GM23338 (cell line): ENCODE results near the gene DLG2. TPM values are rescaled to one million over a fixed set of nuclear protein-coding genes. Genes with fewer than 3 reads are reported as not detected.

ENCODE experiments used
- ATAC-seq: fragments of 200-7000 bp; cut with Tn5 transposase; 3 replicates; pipeline ENCODE4 v1.9.1; 2020
- DNase-seq: peaks from one replicate; pipeline ENCODE4 v3.0.0-alpha.2; 2015; ENCODE audit warnings: low spot score
- H2AFZ ChIP-seq: fragments of 200-600 bp; sonication (generic); 2 replicates; pipeline ENCODE4 v1.8.0; 2016; ENCODE audit warnings: antibody characterized with exemption, mild to moderate bottlenecking, moderate library complexity
- H3F3A ChIP-seq: fragments of 200-600 bp; sonication (generic); replicated peaks from 2 replicates; pipeline ENCODE4 v1.8.0; 2017; ENCODE audit warnings: antibody characterized with exemption, mixed run types, low read depth
- H3K27ac ChIP-seq: fragments of 200-600 bp; sonication (generic); 2 replicates; pipeline ENCODE4 v1.6.1; 2016; ENCODE audit warnings: low read depth
- H3K27me3 ChIP-seq: fragments of 200-600 bp; sonication (generic); 2 replicates; pipeline ENCODE4 v1.8.0; 2016; ENCODE audit warnings: mild to moderate bottlenecking, mixed run types, moderate library complexity; ENCODE audit not compliant: insufficient read depth
- H3K36me3 ChIP-seq: fragments of 200-600 bp; sonication (generic); 2 replicates; pipeline ENCODE4 v1.8.0; 2016; ENCODE audit warnings: mild to moderate bottlenecking; ENCODE audit not compliant: insufficient read depth
- H3K4me1 ChIP-seq: fragments of 200-600 bp; sonication (generic); 2 replicates; pipeline ENCODE4 v1.8.0; 2016; ENCODE audit warnings: mild to moderate bottlenecking, moderate library complexity; ENCODE audit not compliant: insufficient read depth
- H3K4me2 ChIP-seq: fragments of 200-600 bp; sonication (generic); 2 replicates; pipeline ENCODE4 v1.7.1; 2017; ENCODE audit warnings: mixed run types
- H3K4me3 ChIP-seq: fragments of 200-600 bp; sonication (generic); 2 replicates; pipeline ENCODE4 v1.6.1; 2016; ENCODE audit warnings: mixed run types
- H3K79me2 ChIP-seq: fragments of 200-600 bp; sonication (generic); replicated peaks from 2 replicates; pipeline ENCODE4 v1.8.0; 2017; ENCODE audit warnings: mild to moderate bottlenecking; ENCODE audit not compliant: insufficient read depth
- H3K9me2 ChIP-seq: fragments of 200-600 bp; sonication (generic); 2 replicates; pipeline ENCODE4 v1.8.0; 2017; ENCODE audit not compliant: insufficient read depth
- H4K20me1 ChIP-seq: fragments of 200-600 bp; sonication (generic); replicated peaks from 2 replicates; pipeline ENCODE4 v1.8.0; 2017; ENCODE audit warnings: mild to moderate bottlenecking; ENCODE audit not compliant: insufficient read depth
- H3K27ac Mint-ChIP-seq: 2 replicates; pipeline ENCODE4 v1.8.0; 2020; ENCODE audit warnings: inconsistent platforms, mild to moderate bottlenecking, moderate library complexity, mixed read lengths
- H3K27me3 Mint-ChIP-seq: 3 replicates; pipeline ENCODE4 v1.8.0; 2022; ENCODE audit warnings: low read depth, mild to moderate bottlenecking, moderate library complexity, mixed read lengths, inconsistent platforms; ENCODE audit not compliant: insufficient read depth, poor library complexity
- H3K36me3 Mint-ChIP-seq: 3 replicates; pipeline ENCODE4 v1.8.0; 2021; ENCODE audit warnings: low read depth, mild to moderate bottlenecking, inconsistent platforms, moderate library complexity, mixed read lengths
- H3K4me1 Mint-ChIP-seq: 3 replicates; pipeline ENCODE4 v1.8.0; 2020; ENCODE audit warnings: mild to moderate bottlenecking, inconsistent platforms, mixed read lengths
- H3K4me3 Mint-ChIP-seq: 3 replicates; pipeline ENCODE4 v1.8.0; 2021; ENCODE audit warnings: moderate library complexity, mild to moderate bottlenecking, inconsistent platforms, mixed read lengths
- H3K9me3 Mint-ChIP-seq: 3 replicates; pipeline ENCODE4 v1.8.0; 2020; ENCODE audit warnings: moderate library complexity, mild to moderate bottlenecking, inconsistent platforms, mixed read lengths
- CREB1 ChIP-seq: fragments of 250-450 bp; sonication (Bioruptor Pico); IDR thresholded peaks from 2 replicates; pipeline ENCODE4 v1.5.0; 2020; ENCODE audit warnings: low read depth, mild to moderate bottlenecking, moderate library complexity
- EZH2phosphoT487 ChIP-seq: fragments of 200-600 bp; sonication (generic); IDR thresholded peaks from one replicate; pipeline ENCODE4 v1.8.1; 2018; ENCODE audit warnings: antibody characterized with exemption; ENCODE audit not compliant: unreplicated experiment
- JUNB ChIP-seq: IDR thresholded peaks from one replicate; pipeline ENCODE4 v1.6.1; 2016; ENCODE audit warnings: antibody characterized with exemption; ENCODE audit not compliant: unreplicated experiment
- POLR2AphosphoS5 ChIP-seq: IDR thresholded peaks from 2 replicates; pipeline ENCODE4 v1.6.1; 2016; ENCODE audit warnings: antibody characterized with exemption, low read depth
- STAT1 ChIP-seq: IDR thresholded peaks from one replicate; pipeline ENCODE4 v1.6.1; 2016; ENCODE audit warnings: antibody characterized with exemption; ENCODE audit not compliant: unreplicated experiment
- ZNF114 ChIP-seq: fragments of 250-450 bp; sonication (Bioruptor Pico); IDR thresholded peaks from 2 replicates; pipeline ENCODE4 v1.5.0; 2020; ENCODE audit warnings: mild to moderate bottlenecking, moderate library complexity
- ZNF331 ChIP-seq: fragments of 250-450 bp; sonication (Bioruptor Pico); IDR thresholded peaks from 2 replicates; pipeline ENCODE4 v1.5.0; 2020; ENCODE audit warnings: low read depth, mild to moderate bottlenecking, moderate library complexity
- polyA plus RNA-seq: library from polyadenylated mRNA; unstranded; fragments of >200 nt; fragmentation: Nextera tagmentation; extraction: Ambion mirVana; gene quantifications from 2 replicates; pipeline ENCODE4 v1.2.1, GENCODE V29; 2016
- total RNA-seq: library from RNA; depleted of rRNA; stranded (reverse); fragments of >200 nt; shearing (Covaris generic); gene quantifications from 2 replicates; pipeline ENCODE4 v1.2.3, GENCODE V29; 2014
- TF ChIP-seq, protein P1 (sequence below): IDR thresholded peaks from one replicate; pipeline ENCODE4 v1.6.1; 2018; ENCODE audit warnings: antibody characterized with exemption; ENCODE audit not compliant: unreplicated experiment
- TF ChIP-seq, protein P2 (sequence below), 2 experiments: fragments of 200-600 bp in 1 of 2; sonication (generic) in 1 of 2; conservative IDR thresholded peaks; 2 replicates each; pipeline versions ENCODE4 v1.5.1 to v1.6.1; 2016 to 2017; ENCODE audit warnings: antibody characterized with exemption in 2 of 2, low read depth in 2 of 2, mild to moderate bottlenecking in 2 of 2, moderate library complexity in 1 of 2
- TF ChIP-seq, protein P3 (sequence below): fragments of 250-450 bp; sonication (Bioruptor Pico); IDR thresholded peaks from 2 replicates; pipeline ENCODE4 v1.5.0; 2020; ENCODE audit warnings: mild to moderate bottlenecking, moderate library complexity
- TF ChIP-seq, protein P4 (sequence below): IDR thresholded peaks from 2 replicates; pipeline ENCODE4 v1.6.1; 2016; ENCODE audit warnings: antibody characterized with exemption

DLG2 gene
- total and polyA plus RNA-seq, 2 experiments from 2014 or later: 19.8 to 21.5 TPM

DNA sequence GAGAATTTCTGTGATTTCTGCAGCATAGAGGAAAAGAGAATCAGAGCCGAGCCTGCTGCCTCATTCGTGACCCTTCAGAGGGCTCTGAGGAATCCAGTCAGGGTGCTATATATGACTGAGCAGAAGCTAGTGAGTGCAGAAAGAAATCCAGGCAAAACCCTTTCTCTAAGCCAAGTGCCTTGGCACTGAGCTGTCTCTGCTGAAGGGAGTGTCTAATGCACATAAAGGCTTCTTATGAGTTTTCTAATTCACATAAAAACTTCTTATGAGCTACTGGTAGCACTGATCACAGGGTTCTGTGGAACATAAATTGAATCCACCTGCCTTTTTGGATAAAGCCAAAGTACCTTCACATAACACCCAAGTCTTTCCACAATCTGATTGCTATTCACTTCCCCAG lies 1555.3 kb downstream of the DLG2 start (continued):
- TF ChIP-seq, protein P1, sequence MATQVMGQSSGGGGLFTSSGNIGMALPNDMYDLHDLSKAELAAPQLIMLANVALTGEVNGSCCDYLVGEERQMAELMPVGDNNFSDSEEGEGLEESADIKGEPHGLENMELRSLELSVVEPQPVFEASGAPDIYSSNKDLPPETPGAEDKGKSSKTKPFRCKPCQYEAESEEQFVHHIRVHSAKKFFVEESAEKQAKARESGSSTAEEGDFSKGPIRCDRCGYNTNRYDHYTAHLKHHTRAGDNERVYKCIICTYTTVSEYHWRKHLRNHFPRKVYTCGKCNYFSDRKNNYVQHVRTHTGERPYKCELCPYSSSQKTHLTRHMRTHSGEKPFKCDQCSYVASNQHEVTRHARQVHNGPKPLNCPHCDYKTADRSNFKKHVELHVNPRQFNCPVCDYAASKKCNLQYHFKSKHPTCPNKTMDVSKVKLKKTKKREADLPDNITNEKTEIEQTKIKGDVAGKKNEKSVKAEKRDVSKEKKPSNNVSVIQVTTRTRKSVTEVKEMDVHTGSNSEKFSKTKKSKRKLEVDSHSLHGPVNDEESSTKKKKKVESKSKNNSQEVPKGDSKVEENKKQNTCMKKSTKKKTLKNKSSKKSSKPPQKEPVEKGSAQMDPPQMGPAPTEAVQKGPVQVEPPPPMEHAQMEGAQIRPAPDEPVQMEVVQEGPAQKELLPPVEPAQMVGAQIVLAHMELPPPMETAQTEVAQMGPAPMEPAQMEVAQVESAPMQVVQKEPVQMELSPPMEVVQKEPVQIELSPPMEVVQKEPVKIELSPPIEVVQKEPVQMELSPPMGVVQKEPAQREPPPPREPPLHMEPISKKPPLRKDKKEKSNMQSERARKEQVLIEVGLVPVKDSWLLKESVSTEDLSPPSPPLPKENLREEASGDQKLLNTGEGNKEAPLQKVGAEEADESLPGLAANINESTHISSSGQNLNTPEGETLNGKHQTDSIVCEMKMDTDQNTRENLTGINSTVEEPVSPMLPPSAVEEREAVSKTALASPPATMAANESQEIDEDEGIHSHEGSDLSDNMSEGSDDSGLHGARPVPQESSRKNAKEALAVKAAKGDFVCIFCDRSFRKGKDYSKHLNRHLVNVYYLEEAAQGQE: no peak
- TF ChIP-seq EZH2phosphoT487 (no peak), STAT1 (no peak), JUNB (no peak), CREB1 (CRISPR knock-in tag) (no peak), POLR2AphosphoS5 (no peak)
- TF ChIP-seq, protein P2, sequence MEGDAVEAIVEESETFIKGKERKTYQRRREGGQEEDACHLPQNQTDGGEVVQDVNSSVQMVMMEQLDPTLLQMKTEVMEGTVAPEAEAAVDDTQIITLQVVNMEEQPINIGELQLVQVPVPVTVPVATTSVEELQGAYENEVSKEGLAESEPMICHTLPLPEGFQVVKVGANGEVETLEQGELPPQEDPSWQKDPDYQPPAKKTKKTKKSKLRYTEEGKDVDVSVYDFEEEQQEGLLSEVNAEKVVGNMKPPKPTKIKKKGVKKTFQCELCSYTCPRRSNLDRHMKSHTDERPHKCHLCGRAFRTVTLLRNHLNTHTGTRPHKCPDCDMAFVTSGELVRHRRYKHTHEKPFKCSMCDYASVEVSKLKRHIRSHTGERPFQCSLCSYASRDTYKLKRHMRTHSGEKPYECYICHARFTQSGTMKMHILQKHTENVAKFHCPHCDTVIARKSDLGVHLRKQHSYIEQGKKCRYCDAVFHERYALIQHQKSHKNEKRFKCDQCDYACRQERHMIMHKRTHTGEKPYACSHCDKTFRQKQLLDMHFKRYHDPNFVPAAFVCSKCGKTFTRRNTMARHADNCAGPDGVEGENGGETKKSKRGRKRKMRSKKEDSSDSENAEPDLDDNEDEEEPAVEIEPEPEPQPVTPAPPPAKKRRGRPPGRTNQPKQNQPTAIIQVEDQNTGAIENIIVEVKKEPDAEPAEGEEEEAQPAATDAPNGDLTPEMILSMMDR (conservative IDR thresholded peaks at IDR 0.05; ENCODE audit: low read depth in 2 of 2): no peak

DNA sequence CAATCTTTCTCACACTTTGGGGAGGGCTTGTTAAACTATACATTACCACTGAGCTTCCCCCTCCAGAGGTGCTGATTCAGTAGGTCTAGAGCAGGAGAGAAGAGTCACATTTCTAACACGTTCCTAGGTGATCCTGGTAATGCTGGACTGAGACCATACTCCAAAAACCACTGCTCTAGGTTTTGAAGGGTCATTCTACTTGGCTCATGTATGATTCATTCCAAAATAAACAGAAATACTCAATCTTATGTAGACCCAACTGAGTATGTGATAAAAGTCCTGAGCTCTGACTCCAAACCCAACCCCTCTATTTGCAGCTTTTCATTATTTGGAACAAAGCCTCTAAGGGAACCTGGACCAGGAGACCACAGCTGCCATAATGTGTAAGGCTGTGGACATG lies 1558.1 kb downstream of the DLG2 start:
- no peaks in the 10 kb centered on the region for H3F3A ChIP-seq
- no peak overlapping the region for H2AFZ ChIP-seq
- Mint-ChIP-seq H3K27me3 (no peaks in the 10 kb centered on the region), H3K4me3 (no peak overlapping the region), H3K36me3 (no peaks in the 10 kb centered on the region), H3K27ac (no peak overlapping the region), H3K9me3 (no peaks in the 10 kb centered on the region), H3K4me1 (no peaks in the 10 kb centered on the region)
- ATAC-seq (no peak), DNase-seq (no peak)
- H3K27me3 ChIP-seq: no peaks in the 10 kb centered on the region
- no peak overlapping the region for H3K27ac ChIP-seq
- no peaks in the 10 kb centered on the region for H4K20me1 ChIP-seq
- no peaks in the 10 kb centered on the region for H3K4me1 ChIP-seq
- no peaks in the 10 kb centered on the region for H3K36me3 ChIP-seq
- H3K4me2 ChIP-seq: no peak overlapping the region
- no peaks in the 10 kb centered on the region for H3K79me2 ChIP-seq
- H3K4me3 ChIP-seq: no peak overlapping the region
- no peaks in the 10 kb centered on the region for H3K9me2 ChIP-seq
- TF ChIP-seq, protein P3, sequence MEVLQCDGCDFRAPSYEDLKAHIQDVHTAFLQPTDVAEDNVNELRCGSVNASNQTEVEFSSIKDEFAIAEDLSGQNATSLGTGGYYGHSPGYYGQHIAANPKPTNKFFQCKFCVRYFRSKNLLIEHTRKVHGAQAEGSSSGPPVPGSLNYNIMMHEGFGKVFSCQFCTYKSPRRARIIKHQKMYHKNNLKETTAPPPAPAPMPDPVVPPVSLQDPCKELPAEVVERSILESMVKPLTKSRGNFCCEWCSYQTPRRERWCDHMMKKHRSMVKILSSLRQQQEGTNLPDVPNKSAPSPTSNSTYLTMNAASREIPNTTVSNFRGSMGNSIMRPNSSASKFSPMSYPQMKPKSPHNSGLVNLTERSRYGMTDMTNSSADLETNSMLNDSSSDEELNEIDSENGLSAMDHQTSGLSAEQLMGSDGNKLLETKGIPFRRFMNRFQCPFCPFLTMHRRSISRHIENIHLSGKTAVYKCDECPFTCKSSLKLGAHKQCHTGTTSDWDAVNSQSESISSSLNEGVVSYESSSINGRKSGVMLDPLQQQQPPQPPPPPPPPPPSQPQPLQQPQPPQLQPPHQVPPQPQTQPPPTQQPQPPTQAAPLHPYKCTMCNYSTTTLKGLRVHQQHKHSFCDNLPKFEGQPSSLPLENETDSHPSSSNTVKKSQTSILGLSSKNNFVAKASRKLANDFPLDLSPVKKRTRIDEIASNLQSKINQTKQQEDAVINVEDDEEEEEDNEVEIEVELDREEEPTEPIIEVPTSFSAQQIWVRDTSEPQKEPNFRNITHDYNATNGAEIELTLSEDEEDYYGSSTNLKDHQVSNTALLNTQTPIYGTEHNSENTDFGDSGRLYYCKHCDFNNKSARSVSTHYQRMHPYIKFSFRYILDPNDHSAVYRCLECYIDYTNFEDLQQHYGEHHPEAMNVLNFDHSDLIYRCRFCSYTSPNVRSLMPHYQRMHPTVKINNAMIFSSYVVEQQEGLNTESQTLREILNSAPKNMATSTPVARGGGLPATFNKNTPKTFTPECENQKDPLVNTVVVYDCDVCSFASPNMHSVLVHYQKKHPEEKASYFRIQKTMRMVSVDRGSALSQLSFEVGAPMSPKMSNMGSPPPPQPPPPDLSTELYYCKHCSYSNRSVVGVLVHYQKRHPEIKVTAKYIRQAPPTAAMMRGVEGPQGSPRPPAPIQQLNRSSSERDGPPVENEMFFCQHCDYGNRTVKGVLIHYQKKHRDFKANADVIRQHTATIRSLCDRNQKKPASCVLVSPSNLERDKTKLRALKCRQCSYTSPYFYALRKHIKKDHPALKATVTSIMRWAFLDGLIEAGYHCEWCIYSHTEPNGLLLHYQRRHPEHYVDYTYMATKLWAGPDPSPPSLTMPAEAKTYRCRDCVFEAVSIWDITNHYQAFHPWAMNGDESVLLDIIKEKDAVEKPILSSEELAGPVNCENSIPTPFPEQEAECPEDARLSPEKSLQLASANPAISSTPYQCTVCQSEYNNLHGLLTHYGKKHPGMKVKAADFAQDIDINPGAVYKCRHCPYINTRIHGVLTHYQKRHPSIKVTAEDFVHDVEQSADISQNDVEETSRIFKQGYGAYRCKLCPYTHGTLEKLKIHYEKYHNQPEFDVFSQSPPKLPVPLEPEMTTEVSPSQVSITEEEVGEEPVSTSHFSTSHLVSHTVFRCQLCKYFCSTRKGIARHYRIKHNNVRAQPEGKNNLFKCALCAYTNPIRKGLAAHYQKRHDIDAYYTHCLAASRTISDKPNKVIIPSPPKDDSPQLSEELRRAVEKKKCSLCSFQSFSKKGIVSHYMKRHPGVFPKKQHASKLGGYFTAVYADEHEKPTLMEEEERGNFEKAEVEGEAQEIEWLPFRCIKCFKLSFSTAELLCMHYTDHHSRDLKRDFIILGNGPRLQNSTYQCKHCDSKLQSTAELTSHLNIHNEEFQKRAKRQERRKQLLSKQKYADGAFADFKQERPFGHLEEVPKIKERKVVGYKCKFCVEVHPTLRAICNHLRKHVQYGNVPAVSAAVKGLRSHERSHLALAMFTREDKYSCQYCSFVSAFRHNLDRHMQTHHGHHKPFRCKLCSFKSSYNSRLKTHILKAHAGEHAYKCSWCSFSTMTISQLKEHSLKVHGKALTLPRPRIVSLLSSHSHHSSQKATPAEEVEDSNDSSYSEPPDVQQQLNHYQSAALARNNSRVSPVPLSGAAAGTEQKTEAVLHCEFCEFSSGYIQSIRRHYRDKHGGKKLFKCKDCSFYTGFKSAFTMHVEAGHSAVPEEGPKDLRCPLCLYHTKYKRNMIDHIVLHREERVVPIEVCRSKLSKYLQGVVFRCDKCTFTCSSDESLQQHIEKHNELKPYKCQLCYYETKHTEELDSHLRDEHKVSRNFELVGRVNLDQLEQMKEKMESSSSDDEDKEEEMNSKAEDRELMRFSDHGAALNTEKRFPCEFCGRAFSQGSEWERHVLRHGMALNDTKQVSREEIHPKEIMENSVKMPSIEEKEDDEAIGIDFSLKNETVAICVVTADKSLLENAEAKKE: no peak
- TF ChIP-seq JUNB (no peak), ZNF114 (CRISPR knock-in tag) (no peak), POLR2AphosphoS5 (no peak), ZNF331 (CRISPR knock-in tag) (no peak)
- TF ChIP-seq, protein P4, sequence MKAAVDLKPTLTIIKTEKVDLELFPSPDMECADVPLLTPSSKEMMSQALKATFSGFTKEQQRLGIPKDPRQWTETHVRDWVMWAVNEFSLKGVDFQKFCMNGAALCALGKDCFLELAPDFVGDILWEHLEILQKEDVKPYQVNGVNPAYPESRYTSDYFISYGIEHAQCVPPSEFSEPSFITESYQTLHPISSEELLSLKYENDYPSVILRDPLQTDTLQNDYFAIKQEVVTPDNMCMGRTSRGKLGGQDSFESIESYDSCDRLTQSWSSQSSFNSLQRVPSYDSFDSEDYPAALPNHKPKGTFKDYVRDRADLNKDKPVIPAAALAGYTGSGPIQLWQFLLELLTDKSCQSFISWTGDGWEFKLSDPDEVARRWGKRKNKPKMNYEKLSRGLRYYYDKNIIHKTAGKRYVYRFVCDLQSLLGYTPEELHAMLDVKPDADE: no peak
- TF ChIP-seq, protein P2 (conservative IDR thresholded peaks at IDR 0.05; ENCODE audit: low read depth in 2 of 2): no peak
